ENCODE data around the gene VWA5B2. TPM values are rescaled to one million over a fixed set of nuclear protein-coding genes. Genes with fewer than 3 reads are reported as not detected.
A peak's percentile ranks its signal among the peaks of the same experiment; 100 is the strongest.

Gene VWA5B2
- total RNA-seq, 1 experiment from 2014 or later, result 2.7 TPM

- no peak within 1 kb of the TSS for H2AK5ac ChIP-seq (ENCODE audit: insufficient read length, low read length)
- no peak within 1 kb of the TSS for H4K91ac ChIP-seq (ENCODE audit: insufficient read length, low read depth, low read length)
- no peak within 1 kb of the TSS for H2BK20ac ChIP-seq (ENCODE audit: low read depth, low read length, poor library complexity, severe bottlenecking)
- no peaks in the 10 kb centered on the region for H3K4me1 ChIP-seq (ENCODE audit: insufficient read depth, low read length)
- peak within 1 kb of the TSS; percentile 33 for H2AFZ ChIP-seq (ENCODE audit: low read length)
- H3T11ph ChIP-seq (ENCODE audit: low read length), result no peak within 1 kb of the TSS
- peak within 1 kb of the TSS; percentile 66 for H3K27ac ChIP-seq (ENCODE audit: insufficient read length, low read depth, low read length)
- H3K23ac ChIP-seq (ENCODE audit: insufficient read length, low read depth, low read length), result no peak within 1 kb of the TSS
- H3K23me2 ChIP-seq (ENCODE audit: insufficient read length, low read depth, low read length, poor library complexity, severe bottlenecking), result peaks cover 5% of the 10 kb centered on the region
- H3K4me2 ChIP-seq (ENCODE audit: insufficient read depth, insufficient read length, low read length), result peak within 1 kb of the TSS; percentile 91
- H3K79me2 ChIP-seq (ENCODE audit: insufficient read depth, low read length), result no peaks in the 10 kb centered on the region
- no peaks in the 10 kb centered on the region for H3K27me3 ChIP-seq (ENCODE audit: insufficient read depth, low read length)
- no CpG with 5 or more reads among the region's 54 CpGs for WGBS (ENCODE audit: extremely low coverage, insufficient read length, low lambda C conversion rate)
- no peaks in the 10 kb centered on the region for H3K79me1 ChIP-seq (ENCODE audit: insufficient read depth, low read depth, low read length, poor library complexity, severe bottlenecking)
- peak; percentile 67 for TF ChIP-seq CTCF (conservative IDR thresholded peaks at IDR 0.05)
- peak within 1 kb of the TSS; percentile 27; the same call in 1 of the 2 replicates for H3K14ac ChIP-seq (ENCODE audit: insufficient read depth, low read length)
- no peaks in the 10 kb centered on the region for H3K27me3 Mint-ChIP-seq (ENCODE audit: low read depth)
- H3K4me1 Mint-ChIP-seq, result peaks cover 2 to 6% of the 10 kb centered on the region in 2 experiments; a peak in 2 of 4 replicates
- H2BK12ac ChIP-seq (ENCODE audit: insufficient read length, low read depth, low read length), result no peak within 1 kb of the TSS
- H3K27ac Mint-ChIP-seq, result peak within 1 kb of the TSS; percentile 98 to 100 (median 100)
- no peak within 1 kb of the TSS for H3K56ac ChIP-seq (ENCODE audit: insufficient read length, low read depth, low read length)
- peak within 1 kb of the TSS; percentile 22 for H4K8ac ChIP-seq (replicated peaks; ENCODE audit: insufficient read length, low read depth, low read length)
- no peaks in the 10 kb centered on the region for H4K20me1 ChIP-seq (ENCODE audit: control insufficient read depth, insufficient read depth, insufficient read length)
- H3K9me3 Mint-ChIP-seq, result no peaks in the 10 kb centered on the region; a peak in 1 of 5 replicates
- peak within 1 kb of the TSS; percentile 82 to 92 for H3K4me3 Mint-ChIP-seq
- peak within 1 kb of the TSS; percentile 88 for H3K9ac ChIP-seq (ENCODE audit: extremely low read depth, insufficient read length, low read length)
- DNase-seq, result peak; percentile 100
- peaks cover 6 to 16% (median 12%) of the 10 kb centered on the region in 3 experiments; a peak in 6 of 7 replicates for H3K36me3 Mint-ChIP-seq (ENCODE audit: insufficient read depth in 1 of 3, low read depth in 3 of 3)
- peak within 1 kb of the TSS; percentile 37 for H3K18ac ChIP-seq (ENCODE audit: insufficient read length, low read depth, low read length)
- H3K9me3 ChIP-seq (ENCODE audit: control insufficient read depth, low read depth, low read length), result no peaks in the 10 kb centered on the region
- H2BK15ac ChIP-seq (ENCODE audit: low read depth, low read length), result no peak within 1 kb of the TSS
- no peak within 1 kb of the TSS for H2BK120ac ChIP-seq (ENCODE audit: low read depth, low read length, poor library complexity, severe bottlenecking)
- peak within 1 kb of the TSS; percentile 50 for H4K5ac ChIP-seq (ENCODE audit: insufficient read length, low read depth, low read length)
- H2BK5ac ChIP-seq (ENCODE audit: insufficient read length, low read length), result peak within 1 kb of the TSS; percentile 20
- no peak within 1 kb of the TSS for H3K4ac ChIP-seq (ENCODE audit: low read depth, low read length)
Measured at GRCh38 chr3:184249412-184250166, 20.2 kb downstream of the VWA5B2 start, which contains the start of gene EEF1AKMT4. TSS of gene EEF1AKMT4 (plus strand) at chr3:184249672. CDS start at chr3:184249695, 23 bp downstream.
